ENCODE results near the gene HOXB3.

GRCh38 chr17:48545022-48545375 lies 45.0 kb downstream of the HOXB3 start, which contains the start of gene HOXB2:
- TF ChIP-seq, protein P1, sequence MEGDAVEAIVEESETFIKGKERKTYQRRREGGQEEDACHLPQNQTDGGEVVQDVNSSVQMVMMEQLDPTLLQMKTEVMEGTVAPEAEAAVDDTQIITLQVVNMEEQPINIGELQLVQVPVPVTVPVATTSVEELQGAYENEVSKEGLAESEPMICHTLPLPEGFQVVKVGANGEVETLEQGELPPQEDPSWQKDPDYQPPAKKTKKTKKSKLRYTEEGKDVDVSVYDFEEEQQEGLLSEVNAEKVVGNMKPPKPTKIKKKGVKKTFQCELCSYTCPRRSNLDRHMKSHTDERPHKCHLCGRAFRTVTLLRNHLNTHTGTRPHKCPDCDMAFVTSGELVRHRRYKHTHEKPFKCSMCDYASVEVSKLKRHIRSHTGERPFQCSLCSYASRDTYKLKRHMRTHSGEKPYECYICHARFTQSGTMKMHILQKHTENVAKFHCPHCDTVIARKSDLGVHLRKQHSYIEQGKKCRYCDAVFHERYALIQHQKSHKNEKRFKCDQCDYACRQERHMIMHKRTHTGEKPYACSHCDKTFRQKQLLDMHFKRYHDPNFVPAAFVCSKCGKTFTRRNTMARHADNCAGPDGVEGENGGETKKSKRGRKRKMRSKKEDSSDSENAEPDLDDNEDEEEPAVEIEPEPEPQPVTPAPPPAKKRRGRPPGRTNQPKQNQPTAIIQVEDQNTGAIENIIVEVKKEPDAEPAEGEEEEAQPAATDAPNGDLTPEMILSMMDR (IDR thresholded peaks at IDR 0.05): no peak
- no peak for TF ChIP-seq POLR2A (IDR thresholded peaks at IDR 0.05)
